ENCODE results near the gene KRT40. TPM values are rescaled to one million over a fixed set of nuclear protein-coding genes. Genes with fewer than 3 reads are reported as not detected.

KRT40 gene
- total and polyA plus RNA-seq, 10 of the 15 experiments (the other 5 are each of a cell fraction or from before 2014, with no cell fraction given) = not detected

DNA sequence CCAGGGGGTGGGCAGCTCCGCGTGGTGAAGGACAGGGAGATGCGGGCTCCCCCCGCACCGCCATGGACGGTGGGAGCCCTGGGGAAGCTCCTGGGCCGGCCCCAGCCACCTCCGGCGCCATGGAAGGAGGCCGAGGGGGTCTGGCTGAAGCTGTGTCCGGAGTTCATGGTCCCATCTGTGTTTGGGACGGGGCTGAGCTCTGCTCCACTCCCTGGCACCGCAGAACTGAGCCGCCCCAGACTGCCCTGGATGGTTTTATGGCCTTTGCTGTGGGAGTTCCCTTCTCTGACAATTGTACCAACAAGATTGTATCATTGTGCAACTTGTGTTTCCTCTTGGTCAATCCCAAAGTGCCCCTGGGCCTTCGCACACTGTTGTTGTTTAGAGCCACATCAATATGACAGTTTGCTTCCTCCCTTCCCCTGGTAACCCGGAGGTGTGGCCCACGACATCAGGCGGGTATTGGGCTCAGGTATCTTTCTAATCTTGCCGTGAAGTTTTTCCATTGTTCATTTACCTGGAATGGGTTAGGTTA, 47.6 kb downstream of the KRT40 start (continued):
- TF ChIP-seq, protein P1, sequence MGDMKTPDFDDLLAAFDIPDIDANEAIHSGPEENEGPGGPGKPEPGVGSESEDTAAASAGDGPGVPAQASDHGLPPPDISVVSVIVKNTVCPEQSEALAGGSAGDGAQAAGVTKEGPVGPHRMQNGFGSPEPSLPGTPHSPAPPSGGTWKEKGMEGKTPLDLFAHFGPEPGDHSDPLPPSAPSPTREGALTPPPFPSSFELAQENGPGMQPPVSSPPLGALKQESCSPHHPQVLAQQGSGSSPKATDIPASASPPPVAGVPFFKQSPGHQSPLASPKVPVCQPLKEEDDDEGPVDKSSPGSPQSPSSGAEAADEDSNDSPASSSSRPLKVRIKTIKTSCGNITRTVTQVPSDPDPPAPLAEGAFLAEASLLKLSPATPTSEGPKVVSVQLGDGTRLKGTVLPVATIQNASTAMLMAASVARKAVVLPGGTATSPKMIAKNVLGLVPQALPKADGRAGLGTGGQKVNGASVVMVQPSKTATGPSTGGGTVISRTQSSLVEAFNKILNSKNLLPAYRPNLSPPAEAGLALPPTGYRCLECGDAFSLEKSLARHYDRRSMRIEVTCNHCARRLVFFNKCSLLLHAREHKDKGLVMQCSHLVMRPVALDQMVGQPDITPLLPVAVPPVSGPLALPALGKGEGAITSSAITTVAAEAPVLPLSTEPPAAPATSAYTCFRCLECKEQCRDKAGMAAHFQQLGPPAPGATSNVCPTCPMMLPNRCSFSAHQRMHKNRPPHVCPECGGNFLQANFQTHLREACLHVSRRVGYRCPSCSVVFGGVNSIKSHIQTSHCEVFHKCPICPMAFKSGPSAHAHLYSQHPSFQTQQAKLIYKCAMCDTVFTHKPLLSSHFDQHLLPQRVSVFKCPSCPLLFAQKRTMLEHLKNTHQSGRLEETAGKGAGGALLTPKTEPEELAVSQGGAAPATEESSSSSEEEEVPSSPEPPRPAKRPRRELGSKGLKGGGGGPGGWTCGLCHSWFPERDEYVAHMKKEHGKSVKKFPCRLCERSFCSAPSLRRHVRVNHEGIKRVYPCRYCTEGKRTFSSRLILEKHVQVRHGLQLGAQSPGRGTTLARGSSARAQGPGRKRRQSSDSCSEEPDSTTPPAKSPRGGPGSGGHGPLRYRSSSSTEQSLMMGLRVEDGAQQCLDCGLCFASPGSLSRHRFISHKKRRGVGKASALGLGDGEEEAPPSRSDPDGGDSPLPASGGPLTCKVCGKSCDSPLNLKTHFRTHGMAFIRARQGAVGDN (IDR thresholded peaks at IDR 0.05) = no peak
- TF ChIP-seq ZBED1 (IDR thresholded peaks at IDR 0.05; ENCODE audit: borderline replicate concordance) = no peak
- TF ChIP-seq, protein P2, sequence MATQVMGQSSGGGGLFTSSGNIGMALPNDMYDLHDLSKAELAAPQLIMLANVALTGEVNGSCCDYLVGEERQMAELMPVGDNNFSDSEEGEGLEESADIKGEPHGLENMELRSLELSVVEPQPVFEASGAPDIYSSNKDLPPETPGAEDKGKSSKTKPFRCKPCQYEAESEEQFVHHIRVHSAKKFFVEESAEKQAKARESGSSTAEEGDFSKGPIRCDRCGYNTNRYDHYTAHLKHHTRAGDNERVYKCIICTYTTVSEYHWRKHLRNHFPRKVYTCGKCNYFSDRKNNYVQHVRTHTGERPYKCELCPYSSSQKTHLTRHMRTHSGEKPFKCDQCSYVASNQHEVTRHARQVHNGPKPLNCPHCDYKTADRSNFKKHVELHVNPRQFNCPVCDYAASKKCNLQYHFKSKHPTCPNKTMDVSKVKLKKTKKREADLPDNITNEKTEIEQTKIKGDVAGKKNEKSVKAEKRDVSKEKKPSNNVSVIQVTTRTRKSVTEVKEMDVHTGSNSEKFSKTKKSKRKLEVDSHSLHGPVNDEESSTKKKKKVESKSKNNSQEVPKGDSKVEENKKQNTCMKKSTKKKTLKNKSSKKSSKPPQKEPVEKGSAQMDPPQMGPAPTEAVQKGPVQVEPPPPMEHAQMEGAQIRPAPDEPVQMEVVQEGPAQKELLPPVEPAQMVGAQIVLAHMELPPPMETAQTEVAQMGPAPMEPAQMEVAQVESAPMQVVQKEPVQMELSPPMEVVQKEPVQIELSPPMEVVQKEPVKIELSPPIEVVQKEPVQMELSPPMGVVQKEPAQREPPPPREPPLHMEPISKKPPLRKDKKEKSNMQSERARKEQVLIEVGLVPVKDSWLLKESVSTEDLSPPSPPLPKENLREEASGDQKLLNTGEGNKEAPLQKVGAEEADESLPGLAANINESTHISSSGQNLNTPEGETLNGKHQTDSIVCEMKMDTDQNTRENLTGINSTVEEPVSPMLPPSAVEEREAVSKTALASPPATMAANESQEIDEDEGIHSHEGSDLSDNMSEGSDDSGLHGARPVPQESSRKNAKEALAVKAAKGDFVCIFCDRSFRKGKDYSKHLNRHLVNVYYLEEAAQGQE (IDR thresholded peaks at IDR 0.05; ENCODE audit: low read depth, low read length) = no peak
- TF ChIP-seq, protein P3, sequence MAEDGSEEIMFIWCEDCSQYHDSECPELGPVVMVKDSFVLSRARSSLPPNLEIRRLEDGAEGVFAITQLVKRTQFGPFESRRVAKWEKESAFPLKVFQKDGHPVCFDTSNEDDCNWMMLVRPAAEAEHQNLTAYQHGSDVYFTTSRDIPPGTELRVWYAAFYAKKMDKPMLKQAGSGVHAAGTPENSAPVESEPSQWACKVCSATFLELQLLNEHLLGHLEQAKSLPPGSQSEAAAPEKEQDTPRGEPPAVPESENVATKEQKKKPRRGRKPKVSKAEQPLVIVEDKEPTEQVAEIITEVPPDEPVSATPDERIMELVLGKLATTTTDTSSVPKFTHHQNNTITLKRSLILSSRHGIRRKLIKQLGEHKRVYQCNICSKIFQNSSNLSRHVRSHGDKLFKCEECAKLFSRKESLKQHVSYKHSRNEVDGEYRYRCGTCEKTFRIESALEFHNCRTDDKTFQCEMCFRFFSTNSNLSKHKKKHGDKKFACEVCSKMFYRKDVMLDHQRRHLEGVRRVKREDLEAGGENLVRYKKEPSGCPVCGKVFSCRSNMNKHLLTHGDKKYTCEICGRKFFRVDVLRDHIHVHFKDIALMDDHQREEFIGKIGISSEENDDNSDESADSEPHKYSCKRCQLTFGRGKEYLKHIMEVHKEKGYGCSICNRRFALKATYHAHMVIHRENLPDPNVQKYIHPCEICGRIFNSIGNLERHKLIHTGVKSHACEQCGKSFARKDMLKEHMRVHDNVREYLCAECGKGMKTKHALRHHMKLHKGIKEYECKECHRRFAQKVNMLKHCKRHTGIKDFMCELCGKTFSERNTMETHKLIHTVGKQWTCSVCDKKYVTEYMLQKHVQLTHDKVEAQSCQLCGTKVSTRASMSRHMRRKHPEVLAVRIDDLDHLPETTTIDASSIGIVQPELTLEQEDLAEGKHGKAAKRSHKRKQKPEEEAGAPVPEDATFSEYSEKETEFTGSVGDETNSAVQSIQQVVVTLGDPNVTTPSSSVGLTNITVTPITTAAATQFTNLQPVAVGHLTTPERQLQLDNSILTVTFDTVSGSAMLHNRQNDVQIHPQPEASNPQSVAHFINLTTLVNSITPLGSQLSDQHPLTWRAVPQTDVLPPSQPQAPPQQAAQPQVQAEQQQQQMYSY (CRISPR knock-in tag; IDR thresholded peaks at IDR 0.05) = no peak
- TF ChIP-seq ASH2L (IDR thresholded peaks at IDR 0.05; ENCODE audit: borderline replicate concordance, low read depth) = no peak
- TF ChIP-seq RAD51 (IDR thresholded peaks at IDR 0.05) = no peak
- no peak for TF ChIP-seq ATF7 (IDR thresholded peaks at IDR 0.05; ENCODE audit: low read depth)
- no peak for TF ChIP-seq CBFB (IDR thresholded peaks at IDR 0.05; ENCODE audit: low read depth)
- no peak for TF ChIP-seq JUND (IDR thresholded peaks at IDR 0.05; ENCODE audit: low read depth, low read length)
- TF ChIP-seq SMARCA5 (IDR thresholded peaks at IDR 0.05) = no peak
- no peak for TF ChIP-seq TAF1 (IDR thresholded peaks at IDR 0.05; ENCODE audit: borderline replicate concordance, low read depth, low read length)
- no peak for TF ChIP-seq TARDBP (IDR thresholded peaks at IDR 0.05; ENCODE audit: borderline replicate concordance)
- TF ChIP-seq CHD1 (IDR thresholded peaks at IDR 0.05; ENCODE audit: low read depth, low read length) = no peak
